IMR-90 (cell line): Measurements from ENCODE around the gene ABCC9.

Source experiments
- BHLHE40 ChIP-seq: fragments of 150-350 bp; IDR thresholded peaks from 2 replicates; pipeline ENCODE4 v1.6.1; 2016; ENCODE audit warnings: mild to moderate bottlenecking, low read depth, low read length
- CEBPB ChIP-seq: IDR thresholded peaks from 2 replicates; pipeline ENCODE4 v1.6.1; 2012; ENCODE audit warnings: low read depth, low read length, improper control_type of control experiment
- CTCF ChIP-seq: conservative IDR thresholded peaks from 2 replicates; pipeline ENCODE4 v1.5.1; 2012; ENCODE audit warnings: mild to moderate bottlenecking, low read depth, low read length, improper control_type of control experiment
- ELK1 ChIP-seq: fragments of 150-350 bp; IDR thresholded peaks from 2 replicates; pipeline ENCODE4 v1.6.1; 2016; ENCODE audit warnings: low read depth, mild to moderate bottlenecking, low read length, moderate library complexity, borderline replicate concordance
- FOS ChIP-seq: fragments of 150-350 bp; IDR thresholded peaks from 2 replicates; pipeline ENCODE4 v1.6.1; 2016; ENCODE audit warnings: low read depth, low read length
- MAZ ChIP-seq: IDR thresholded peaks from 2 replicates; pipeline ENCODE4 v1.6.1; 2012; ENCODE audit warnings: low read depth, mild to moderate bottlenecking, low read length, improper control_type of control experiment, moderate library complexity, borderline replicate concordance
- MXI1 ChIP-seq: IDR thresholded peaks from 2 replicates; pipeline ENCODE4 v1.6.1; 2012; ENCODE audit warnings: low read depth, mild to moderate bottlenecking, low read length, moderate library complexity, borderline replicate concordance
- POLR2A ChIP-seq: IDR thresholded peaks from 2 replicates; pipeline ENCODE4 v1.6.1; 2012; ENCODE audit warnings: mild to moderate bottlenecking, low read depth, low read length
- RAD21 ChIP-seq: IDR thresholded peaks from 2 replicates; pipeline ENCODE4 v1.6.1; 2012; ENCODE audit warnings: low read length, improper control_type of control experiment
- RCOR1 ChIP-seq: IDR thresholded peaks from 2 replicates; pipeline ENCODE4 v1.6.1; 2012; ENCODE audit warnings: mild to moderate bottlenecking, low read length, improper control_type of control experiment; ENCODE audit not compliant: insufficient replicate concordance
- RFX5 ChIP-seq: IDR thresholded peaks from 2 replicates; pipeline ENCODE4 v1.8.0; 2012; ENCODE audit warnings: low read depth, mild to moderate bottlenecking, low read length, moderate library complexity
- SMC3 ChIP-seq: fragments of 150-350 bp; IDR thresholded peaks from 2 replicates; pipeline ENCODE4 v1.6.1; 2016; ENCODE audit warnings: low read depth, mild to moderate bottlenecking, antibody characterized with exemption, low read length, moderate library complexity

- TF ChIP-seq CTCF (no peak), MXI1 (no peak), RFX5 (no peak), MAZ (no peak), POLR2A (no peak), BHLHE40 (no peak), RCOR1 (no peak), CEBPB (peak; percentile 62; the same call in 1 of the 2 replicates), ELK1 (no peak), FOS (no peak), RAD21 (no peak), SMC3 (no peak)
Observed at GRCh38 chr12:21912318-21912717, 28.9 kb downstream of the ABCC9 start.
